ENCODE data around the gene SH3YL1.
"Not testable (repeated sequence)": the region's sequence is repeated elsewhere in the genome, so short reads cannot be mapped to it uniquely, and the experiment has no call there.

DNA sequence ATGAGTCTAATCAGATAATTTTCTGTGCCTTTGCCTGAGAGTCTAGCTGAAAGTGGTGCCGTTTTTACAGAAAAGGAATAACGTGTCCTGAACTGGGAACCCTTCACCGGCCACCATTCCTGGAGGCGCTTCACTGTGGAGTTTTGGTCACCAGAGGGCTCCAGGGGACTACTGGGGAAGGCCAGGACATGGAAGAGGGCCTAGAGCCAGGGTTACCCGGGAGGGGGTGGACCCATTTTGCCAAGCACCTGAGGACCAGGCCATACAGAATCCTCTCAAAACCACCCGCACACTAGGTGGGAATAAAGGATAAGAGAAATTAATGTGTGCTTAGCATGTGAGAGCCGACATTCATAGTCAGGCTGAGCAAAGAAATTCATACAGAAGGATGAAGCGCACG is 91.7 kb downstream of the SH3YL1 start:
- TF ChIP-seq POLR2A, POLR2AphosphoS5 (IDR thresholded peaks at IDR 0.05; ENCODE audit: low read depth, low read length): not testable (repeated sequence)

All from GM12891 (cell line).